ACC112 (cell line): ENCODE data around the gene SSC4D.

Source experiments
- H2AFZ ChIP-seq: fragments of 200-600 bp; sonication (generic); one replicate; pipeline ENCODE4 v1.6.0; 2017; ENCODE audit warnings: antibody characterized with exemption, low read length; ENCODE audit not compliant: unreplicated experiment
- H3K27ac ChIP-seq: fragments of 200-600 bp; sonication (generic); 2 replicates; pipeline ENCODE4 v1.5.1; 2014; ENCODE audit warnings: low read depth, mild to moderate bottlenecking, antibody characterized with exemption, low read length, moderate library complexity
- H3K27me3 ChIP-seq: fragments of 200-600 bp; sonication (generic); 2 replicates; pipeline ENCODE4 v1.6.1; 2014; ENCODE audit warnings: mild to moderate bottlenecking, antibody characterized with exemption, low read length, moderate library complexity, mixed read lengths; ENCODE audit not compliant: insufficient read depth
- H3K36me3 ChIP-seq: fragments of 200-600 bp; sonication (generic); 2 replicates; pipeline ENCODE4 v1.6.1; 2016; ENCODE audit warnings: mild to moderate bottlenecking, antibody characterized with exemption, low read length, moderate library complexity, mixed read lengths; ENCODE audit not compliant: insufficient read depth
- H3K4me1 ChIP-seq: fragments of 200-600 bp; sonication (generic); one replicate; pipeline ENCODE4 v1.6.1; 2016; ENCODE audit warnings: low read length, mixed read lengths; ENCODE audit not compliant: insufficient read depth, unreplicated experiment, control insufficient read depth
- H3K4me3 ChIP-seq: fragments of 200-600 bp; sonication (generic); 2 replicates; pipeline ENCODE4 v1.5.1; 2014; ENCODE audit warnings: mild to moderate bottlenecking, low read depth, low read length
- H3K79me2 ChIP-seq: fragments of 200-600 bp; sonication (generic); one replicate; pipeline ENCODE4 v1.6.0; 2016; ENCODE audit warnings: low read length; ENCODE audit not compliant: control insufficient read depth, unreplicated experiment, insufficient read depth

Gene SSC4D

GRCh38 chr7:76352193-76352592 lies 57.3 kb downstream of the SSC4D start:
- no peak overlapping the region for H3K27ac ChIP-seq
- peaks cover 62% of the 10 kb centered on the region for H3K4me1 ChIP-seq
- no peak overlapping the region for H2AFZ ChIP-seq
- peaks cover 51% of the 10 kb centered on the region for H3K36me3 ChIP-seq
- peaks cover 98% of the 10 kb centered on the region for H3K79me2 ChIP-seq
- H3K27me3 ChIP-seq: no peaks in the 10 kb centered on the region
- H3K4me3 ChIP-seq: no peak overlapping the region

GRCh38 chr7:76351372-76351771 lies 58.1 kb downstream of the SSC4D start:
- H3K36me3 ChIP-seq: peaks cover 51% of the 10 kb centered on the region

GRCh38 chr7:76349313-76349885 lies 60.1 kb downstream of the SSC4D start:
- H3K79me2 ChIP-seq: peaks cover 96% of the 10 kb centered on the region
- no peak overlapping the region for H3K4me3 ChIP-seq
- H3K36me3 ChIP-seq: peaks cover 48% of the 10 kb centered on the region
- H3K4me1 ChIP-seq: peaks cover 52% of the 10 kb centered on the region
- no peak overlapping the region for H2AFZ ChIP-seq
- H3K27me3 ChIP-seq: no peaks in the 10 kb centered on the region
- no peak overlapping the region for H3K27ac ChIP-seq

More at GRCh38 chr7:76351372-76351771, 58.1 kb downstream of the SSC4D start:
- peaks cover 98% of the 10 kb centered on the region for H3K79me2 ChIP-seq
- no peak overlapping the region for H2AFZ ChIP-seq
- H3K4me3 ChIP-seq: no peak overlapping the region
- no peaks in the 10 kb centered on the region for H3K27me3 ChIP-seq
- H3K27ac ChIP-seq: no peak overlapping the region
- peaks cover 62% of the 10 kb centered on the region for H3K4me1 ChIP-seq

- Histone ChIP-seq H3K27ac (peak overlapping the region; percentile 38; the same call in 1 of the 2 replicates), H2AFZ (no peak overlapping the region), H3K27me3 (no peaks in the 10 kb centered on the region), H3K36me3 (peaks cover 53% of the 10 kb centered on the region), H3K79me2 (peaks cover 97% of the 10 kb centered on the region), H3K4me1 (peaks cover 58% of the 10 kb centered on the region), H3K4me3 (no peak overlapping the region)
These were observed 61.8 kb downstream of the SSC4D start for GRCh38 chr7:76347710-76348109.

- peaks cover 53% of the 10 kb centered on the region for H3K36me3 ChIP-seq
- H3K27me3 ChIP-seq: no peaks in the 10 kb centered on the region
- H2AFZ ChIP-seq: no peak overlapping the region
- peaks cover 59% of the 10 kb centered on the region for H3K4me1 ChIP-seq
- peaks cover 97% of the 10 kb centered on the region for H3K79me2 ChIP-seq
- H3K27ac ChIP-seq: peak overlapping the region; percentile 26; the same call in 1 of the 2 replicates
- H3K4me3 ChIP-seq: no peak overlapping the region
These were observed 62.7 kb downstream of the SSC4D start for GRCh38 chr7:76346778-76347177.

GRCh38 chr7:76346097-76346496 lies 63.4 kb downstream of the SSC4D start:
- Histone ChIP-seq H3K79me2 (peaks cover 97% of the 10 kb centered on the region), H3K4me1 (peaks cover 65% of the 10 kb centered on the region), H3K27ac (no peak overlapping the region), H3K36me3 (peaks cover 53% of the 10 kb centered on the region), H3K4me3 (no peak overlapping the region), H3K27me3 (no peaks in the 10 kb centered on the region), H2AFZ (no peak overlapping the region)

- H3K4me1 ChIP-seq: peaks cover 57% of the 10 kb centered on the region
- no peak overlapping the region for H3K4me3 ChIP-seq
- H3K27ac ChIP-seq: peak overlapping the region; percentile 43; the same call in 1 of the 2 replicates
- H2AFZ ChIP-seq: no peak overlapping the region
- peaks cover 47% of the 10 kb centered on the region for H3K36me3 ChIP-seq
- peaks cover 97% of the 10 kb centered on the region for H3K79me2 ChIP-seq
- no peaks in the 10 kb centered on the region for H3K27me3 ChIP-seq
These were observed 65.6 kb downstream of the SSC4D start for GRCh38 chr7:76343931-76344321.

GRCh38 chr7:76343294-76343930 lies 66.1 kb downstream of the SSC4D start:
- Histone ChIP-seq H3K27me3 (no peaks in the 10 kb centered on the region), H3K4me1 (peaks cover 59% of the 10 kb centered on the region), H3K79me2 (peaks cover 97% of the 10 kb centered on the region), H3K4me3 (no peak overlapping the region), H3K36me3 (peaks cover 52% of the 10 kb centered on the region), H3K27ac (peak overlapping the region; percentile 43; the same call in 1 of the 2 replicates), H2AFZ (no peak overlapping the region)

- Histone ChIP-seq H3K36me3 (peaks cover 48% of the 10 kb centered on the region), H3K27me3 (no peaks in the 10 kb centered on the region), H3K27ac (peak overlapping the region; percentile 84), H2AFZ (no peak overlapping the region), H3K4me1 (peaks cover 56% of the 10 kb centered on the region), H3K4me3 (no peak overlapping the region), H3K79me2 (peaks cover 97% of the 10 kb centered on the region)
These were observed 67.3 kb downstream of the SSC4D start for GRCh38 chr7:76342222-76342621.

- Histone ChIP-seq H3K27ac (peak overlapping the region; percentile 84), H3K4me1 (peaks cover 56% of the 10 kb centered on the region), H3K36me3 (peaks cover 39% of the 10 kb centered on the region)
These were observed 68.8 kb downstream of the SSC4D start for GRCh38 chr7:76340617-76341131.

More at GRCh38 chr7:76340617-76341131, 68.8 kb downstream of the SSC4D start:
- no peak overlapping the region for H3K4me3 ChIP-seq
- H2AFZ ChIP-seq: no peak overlapping the region
- peaks cover 98% of the 10 kb centered on the region for H3K79me2 ChIP-seq
- no peaks in the 10 kb centered on the region for H3K27me3 ChIP-seq
